Suprapubic skin (tissue), 4 donors: ENCODE data around the gene SMIM11.

ENCODE experiments used
- CTCF ChIP-seq, 2 donors: fragments of 200-600 bp in 1 of 2; fragments of 450-650 bp in 1 of 2; sonication (generic) in 1 of 2; IDR thresholded peaks; one replicate each; pipeline ENCODE4 v1.5.1; 2016 to 2019; ENCODE audit warnings: antibody characterized with exemption in 2 of 2, mild to moderate bottlenecking in 1 of 2, moderate library complexity in 1 of 2
- EP300 ChIP-seq: sonication (generic); formaldehyde crosslinking; IDR thresholded peaks from one replicate; pipeline ENCODE4 v1.6.1; 2017; ENCODE audit warnings: antibody characterized with exemption
- POLR2A ChIP-seq, 2 donors: fragments of 450-650 bp; IDR thresholded peaks; one replicate each; pipeline ENCODE4 v1.6.1; 2017; ENCODE audit warnings: antibody characterized with exemption in 2 of 2, mild to moderate bottlenecking in 2 of 2, moderate library complexity in 2 of 2
- POLR2AphosphoS5 ChIP-seq, 3 donors: sonication (generic); formaldehyde crosslinking; IDR thresholded peaks; one replicate each; pipeline ENCODE4 v1.6.1; 2017; ENCODE audit warnings: antibody characterized with exemption in 3 of 3

GRCh38 chr21:34367320-34367935, 7.9 kb upstream of the SMIM11 start:
- TF ChIP-seq POLR2AphosphoS5 (IDR thresholded peaks at IDR 0.05) (no peak), CTCF (IDR thresholded peaks at IDR 0.05) (peak; percentile 48 to 65), POLR2A (IDR thresholded peaks at IDR 0.05) (no peak), EP300 (no peak)
